NCI-H510A (cell line): Measurements from ENCODE around the gene TACR1.

Experiments
- DNase-seq: peaks from one replicate; lab custom pipeline; 2025; lab: John Stamatoyannopoulos, UW

The TACR1 gene

GRCh38 chr2:75018162-75018561, 181.2 kb downstream of the TACR1 start:
- DNase-seq, result no peak

- DNase-seq, result no peak
Observed at GRCh38 chr2:75012080-75012479, 187.2 kb downstream of the TACR1 start.

GRCh38 chr2:75010571-75010970, 188.7 kb downstream of the TACR1 start:
- no peak for DNase-seq

GRCh38 chr2:75007819-75008218, 191.5 kb downstream of the TACR1 start:
- DNase-seq, result peak; percentile 56

- no peak for DNase-seq
Observed at GRCh38 chr2:75007061-75007460, 192.3 kb downstream of the TACR1 start.

GRCh38 chr2:75006041-75006440, 193.3 kb downstream of the TACR1 start:
- DNase-seq, result no peak

GRCh38 chr2:75003773-75004172, 195.5 kb downstream of the TACR1 start:
- DNase-seq, result no peak

- DNase-seq, result no peak
Observed at GRCh38 chr2:75003276-75003675, 196.0 kb downstream of the TACR1 start.

- DNase-seq, result no peak
Observed at GRCh38 chr2:75002007-75002406, 197.3 kb downstream of the TACR1 start.

GRCh38 chr2:74999468-74999867, 199.9 kb downstream of the TACR1 start:
- DNase-seq, result no peak
